CD1c-positive myeloid dendritic cell (primary cell): ENCODE results near the gene LTBP4.

Experiments used
- DNase-seq: peaks from one replicate; pipeline ENCODE4 v3.0.0-alpha.2; 2016; ENCODE audit errors: extremely low spot score

The LTBP4 gene

GRCh38 chr19:40597329-40597838 is 3.8 kb upstream of the LTBP4 start:
- DNase-seq, result no peak

- peak; percentile 92 for DNase-seq
These were observed 2.9 kb upstream of the LTBP4 start for GRCh38 chr19:40598121-40598917.

- no peak for DNase-seq
These were observed 2.3 kb upstream of the LTBP4 start for GRCh38 chr19:40598918-40599307.

GRCh38 chr19:40599331-40599901 is 1.8 kb upstream of the LTBP4 start:
- no peak for DNase-seq

GRCh38 chr19:40599902-40600569 is 1.1 kb upstream of the LTBP4 start:
- no peak for DNase-seq

GRCh38 chr19:40600570-40601133 is 517 bp upstream of the LTBP4 start:
- DNase-seq, result no peak

GRCh38 chr19:40603071-40603388 is 1.9 kb downstream of the LTBP4 start:
- DNase-seq, result no peak

GRCh38 chr19:40603389-40604170 is 2.4 kb downstream of the LTBP4 start:
- peak; percentile 97 for DNase-seq

- DNase-seq, result no peak
These were observed 3.0 kb downstream of the LTBP4 start for GRCh38 chr19:40604171-40604646.

GRCh38 chr19:40604647-40605215 is 3.6 kb downstream of the LTBP4 start:
- DNase-seq, result no peak

- peak; percentile 67 for DNase-seq
These were observed 4.2 kb downstream of the LTBP4 start for GRCh38 chr19:40605216-40605971.

- DNase-seq, result no peak
These were observed 6.4 kb downstream of the LTBP4 start for GRCh38 chr19:40607311-40608239.

- no peak for DNase-seq
These were observed 7.1 kb downstream of the LTBP4 start for GRCh38 chr19:40608240-40608621.

- no peak for DNase-seq
These were observed 7.8 kb downstream of the LTBP4 start for GRCh38 chr19:40608957-40609356.

GRCh38 chr19:40609561-40610395 is 8.6 kb downstream of the LTBP4 start:
- DNase-seq, result peak; percentile 94

- DNase-seq, result peak; percentile 62
These were observed 9.4 kb downstream of the LTBP4 start for GRCh38 chr19:40610396-40611064.

- DNase-seq, result no peak
These were observed 9.9 kb downstream of the LTBP4 start for GRCh38 chr19:40611096-40611495.
